GM12878 (cell line): ENCODE measurements around the gene LRRK1. TPM values are rescaled to one million over a fixed set of nuclear protein-coding genes. Genes with fewer than 3 reads are reported as not detected.

Experiments used
- ATAC-seq: fragments of 200-7000 bp; cut with Tn5 transposase; 3 replicates; pipeline ENCODE4 v1.9.1; 2020; ENCODE audit warnings: mild to moderate bottlenecking, moderate library complexity
- BruUV-seq: library from RNA; stranded (reverse); fragments of 400-500 nt; replicated peaks from 2 replicates; lab custom pipeline; 2021; lab: Mats Ljungman, UMichigan
- CTCF ChIA-PET: fragments of 300-600 bp; sonication (Branson Sonifier 250); formaldehyde crosslinking; extraction: SDS; loops from one replicate; lab custom pipeline; 2021; ENCODE audit warnings: inconsistent platforms; lab: Yijun Ruan, JAX
- POLR2A ChIA-PET: fragments of 350-600 bp; formaldehyde crosslinking; extraction: SDS; loops from one replicate; lab custom pipeline; 2021; ENCODE audit warnings: inconsistent platforms; lab: Charles Lee
- RAD21 ChIA-PET: fragments of 300-600 bp; sonication (Branson Sonifier 250); formaldehyde crosslinking; loops from one replicate; lab custom pipeline; 2023; ENCODE audit warnings: antibody characterized with exemption; ENCODE audit not compliant: unreplicated experiment; lab: Charles Lee
- SMC1A ChIA-PET: fragments of 300-600 bp; sonication (Branson Sonifier 250); formaldehyde crosslinking; loops from one replicate; lab custom pipeline; 2023; ENCODE audit not compliant: unreplicated experiment, uncharacterized antibody; lab: Charles Lee
- DNase-seq: peaks from one replicate; pipeline ENCODE4 v3.0.0-alpha.2; 2011; ENCODE audit warnings: low read depth, low spot score
- FAIRE-seq: peaks from 3 replicates; lab custom pipeline; 2011; peaks lifted over from hg19 to GRCh38; lab: Jason Lieb, UNC
- H2AFZ ChIP-seq: 2 replicates; pipeline ENCODE4 v1.6.0; 2011; ENCODE audit warnings: low read depth, low read length, control low read depth; ENCODE audit not compliant: control insufficient read depth
- H3K27ac ChIP-seq: 2 replicates; pipeline ENCODE4 v1.5.1; 2011; ENCODE audit warnings: control low read depth; ENCODE audit not compliant: control insufficient read depth, insufficient read depth
- H3K27me3 ChIP-seq, 2 experiments: replicated peaks in 1 of 2; 2 replicates each; pipeline versions ENCODE4 v1.6.0 to v1.6.1; 2011; ENCODE audit warnings: low read length in 1 of 2; ENCODE audit not compliant: control insufficient read depth in 2 of 2, insufficient read depth in 2 of 2
- H3K36me3 ChIP-seq, 2 experiments: 2 replicates each; pipeline ENCODE4 v1.5.1; 2011; ENCODE audit warnings: low read length in 1 of 2; ENCODE audit not compliant: control insufficient read depth in 2 of 2, insufficient read depth in 2 of 2
- H3K4me1 ChIP-seq: 2 replicates; pipeline ENCODE4 v1.6.1; 2011; ENCODE audit warnings: mild to moderate bottlenecking, low read length, moderate library complexity, mixed read lengths; ENCODE audit not compliant: control insufficient read depth, insufficient read depth
- H3K4me2 ChIP-seq: 2 replicates; pipeline ENCODE4 v1.6.0; 2011; ENCODE audit warnings: control low read depth; ENCODE audit not compliant: control insufficient read depth, insufficient read depth
- H3K4me3 ChIP-seq: fragments of 200-600 bp; sonication (generic); 2 replicates; pipeline ENCODE4 v1.5.1; 2016
- H3K79me2 ChIP-seq: 2 replicates; pipeline ENCODE4 v1.6.0; 2011; ENCODE audit warnings: low read length; ENCODE audit not compliant: control insufficient read depth, insufficient read depth
- H3K9ac ChIP-seq: 2 replicates; pipeline ENCODE4 v1.8.0; 2011; ENCODE audit warnings: low read length, control low read depth, mixed read lengths; ENCODE audit not compliant: control insufficient read depth, insufficient read depth
- H3K9me3 ChIP-seq: replicated peaks from 3 replicates; pipeline ENCODE4 v1.5.1; 2011; ENCODE audit warnings: mild to moderate bottlenecking, low read length; ENCODE audit not compliant: control insufficient read depth, insufficient read depth
- H4K20me1 ChIP-seq: 2 replicates; pipeline ENCODE4 v1.6.0; 2011; ENCODE audit not compliant: control insufficient read depth, insufficient read depth
- CHD2 ChIP-seq: IDR thresholded peaks from 2 replicates; pipeline ENCODE4 v1.6.1; 2011; ENCODE audit warnings: low read depth, low read length, improper control_type of control experiment, borderline replicate concordance
- EGR1 ChIP-seq, 2 experiments: IDR thresholded peaks; 1 replicate in 1 of 2; 2 replicates in 1 of 2; pipeline ENCODE4 v1.6.1; 2011 to 2012; ENCODE audit warnings: low read depth in 2 of 2, low read length in 2 of 2, borderline replicate concordance in 1 of 2, mild to moderate bottlenecking in 1 of 2, moderate library complexity in 1 of 2
- IRF5 ChIP-seq: fragments of 450-650 bp; IDR thresholded peaks from 2 replicates; pipeline ENCODE4 v1.6.1; 2017; ENCODE audit warnings: borderline replicate concordance
- MXI1 ChIP-seq: fragments of 150-350 bp; IDR thresholded peaks from 2 replicates; pipeline ENCODE4 v1.6.1; 2011; ENCODE audit warnings: low read depth, mild to moderate bottlenecking, inconsistent platforms, low read length, improper control_type of control experiment
- SUZ12 ChIP-seq: fragments of 200-600 bp; sonication (generic); IDR thresholded peaks from one replicate; pipeline ENCODE4 v1.6.1; 2018; ENCODE audit warnings: antibody characterized with exemption, mild to moderate bottlenecking; ENCODE audit not compliant: unreplicated experiment
- TARDBP ChIP-seq: IDR thresholded peaks from 2 replicates; pipeline ENCODE4 v1.6.1; 2016; ENCODE audit warnings: borderline replicate concordance
- YBX1 ChIP-seq: fragments of 450-650 bp; IDR thresholded peaks from 2 replicates; pipeline ENCODE4 v1.6.1; 2016; ENCODE audit warnings: antibody characterized with exemption
- WGBS: methylation state at CpG from one replicate; pipeline ENCODE4 v1.1.6; 2016; ENCODE audit warnings: low lambda C conversion rate; ENCODE audit not compliant: insufficient replicate concordance, insufficient coverage; ENCODE audit errors: missing lambda C conversion rate; 5-methylcytosine and 5-hydroxymethylcytosine counted together
- in situ Hi-C: fragments of 300-500 bp; cut with MboI; formaldehyde crosslinking; loops from 9 replicates; pipeline ENCODE4 v1.14.3; 2018; ENCODE audit warnings: mixed read lengths
- intact Hi-C: fragments of 100-400 bp; cut with micrococcal nuclease; formaldehyde crosslinking; loops from one replicate; pipeline ENCODE4 v1.14.2; 2022; ENCODE audit not compliant: unreplicated experiment
- polyA plus RNA-seq, 11 experiments: library from polyadenylated mRNA; depleted of rRNA in 4 of 11; unstranded in 6 of 11; stranded (reverse) in 5 of 11; fragments of >200 nt; fragmentation: Nextera tagmentation in 4 of 11; fragmentation: Illumina TruSeq in 1 of 11; extraction: Ambion mirVana in 4 of 11; extraction: Trizol in 1 of 11; gene quantifications; 1 replicate in 1 of 11; 2 replicates in 10 of 11; pipeline versions ENCODE4 v1.2.1 to v1.2.3, GENCODE V29; 2011 to 2016; ENCODE audit warnings: inconsistent platforms in 2 of 11, missing spikeins in 2 of 11, low read depth in 1 of 11
- total RNA-seq, 4 experiments: library from RNA; depleted of rRNA in 3 of 4; stranded (reverse); fragments of >200 nt in 3 of 4; fragmentation: Illumina TruSeq in 1 of 4; extraction: Trizol in 1 of 4; gene quantifications; 2 replicates each; pipeline versions ENCODE4 v1.2.1 to v1.2.3, GENCODE V29; 2013 to 2021

The LRRK1 gene
- total and polyA plus RNA-seq, 10 of the 15 experiments (the other 5 are each of a cell fraction or from before 2014, with no cell fraction given), result 2.2 to 58.3 (median 17.9) TPM

- in situ Hi-C loops (no loop called here), intact Hi-C loops (no loop called here)
- RAD21 ChIA-PET, result interaction anchor here (0.6 kb wide), 1 partner anchor 98 kb away, joined by 3 read pairs; no protein-coding TSS in a partner anchor
- WGBS, result 92% methylated on average over 4 of the region's 4 CpGs
- BruUV-seq, result no TSS peak
- DNase-seq (no peak), FAIRE-seq (no peak), ATAC-seq (no peak)
- CTCF ChIA-PET, result no interaction called here
- Histone ChIP-seq H3K9ac (no peak overlapping the region), H2AFZ (no peak overlapping the region), H3K4me2 (no peak overlapping the region), H3K4me1 (no peaks in the 10 kb centered on the region), H3K4me3 (no peak overlapping the region), H4K20me1 (no peaks in the 10 kb centered on the region; the same call in 1 of the 2 replicates), H3K27ac (no peak overlapping the region), H3K36me3 (no peaks in the 10 kb centered on the region), H3K27me3 (no peaks in the 10 kb centered on the region), H3K79me2 (no peaks in the 10 kb centered on the region), H3K9me3 (no peaks in the 10 kb centered on the region; the same call in 2 of the 3 replicates)
- SMC1A ChIA-PET, result no interaction called here
- no peak for TF ChIP-seq TARDBP
- no peak for TF ChIP-seq MXI1
- no peak for TF ChIP-seq SUZ12
- TF ChIP-seq CHD2, result no peak
- no peak for TF ChIP-seq YBX1
- TF ChIP-seq EGR1 (IDR thresholded peaks at IDR 0.05; ENCODE audit: borderline replicate concordance in 1 of 2, low read depth in 2 of 2, low read length in 2 of 2), result no peak
- TF ChIP-seq IRF5, result no peak
- POLR2A ChIA-PET, result no interaction called here
Observed at GRCh38 chr15:100909565-100909964, 9.6 kb upstream of the LRRK1 start.
